GM12873 (cell line): Measurements from ENCODE around the gene HAGHL.

Experiments
- CTCF ChIP-seq: IDR thresholded peaks from 2 replicates; pipeline ENCODE4 v1.5.1; 2012; ENCODE audit warnings: low read depth, mild to moderate bottlenecking, moderate library complexity, low read length, control low read depth; ENCODE audit not compliant: insufficient read depth; ENCODE audit errors: missing control alignments

HAGHL gene

DNA sequence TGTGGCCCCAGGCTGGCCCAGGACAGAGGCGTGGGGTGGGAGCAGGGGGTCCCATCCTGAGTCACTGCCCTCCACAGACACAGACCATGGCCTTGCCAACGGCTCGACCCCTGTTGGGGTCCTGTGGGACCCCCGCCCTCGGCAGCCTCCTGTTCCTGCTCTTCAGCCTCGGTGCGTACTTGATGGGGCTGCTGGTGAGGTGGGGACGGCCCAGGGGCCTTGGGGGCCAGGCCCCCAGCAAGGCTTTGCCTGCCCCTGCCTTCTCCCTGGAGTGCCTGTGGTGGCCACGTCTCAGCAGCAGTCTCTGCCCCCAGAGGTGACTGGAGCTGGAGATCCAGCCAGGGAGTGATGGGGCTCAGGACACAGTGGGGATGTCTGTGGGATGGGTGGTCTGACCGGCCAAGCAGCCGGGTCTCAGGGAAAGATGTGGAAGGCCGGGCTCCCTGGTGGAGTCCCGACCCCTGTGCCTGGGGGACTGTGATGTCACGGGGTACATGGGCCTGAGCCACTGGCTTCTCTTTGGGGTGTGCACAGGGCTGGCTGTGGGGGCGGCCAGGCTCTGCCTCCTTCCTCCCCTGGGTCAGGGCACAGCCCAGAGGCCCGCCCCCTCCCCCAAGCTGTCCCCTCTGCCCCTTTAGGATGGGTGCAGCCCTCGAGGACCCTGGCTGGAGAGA lies 35.8 kb downstream of the HAGHL start:
- no peak for TF ChIP-seq CTCF

GRCh38 chr16:763369-764183 lies 36.7 kb downstream of the HAGHL start:
- TF ChIP-seq CTCF: no peak

DNA sequence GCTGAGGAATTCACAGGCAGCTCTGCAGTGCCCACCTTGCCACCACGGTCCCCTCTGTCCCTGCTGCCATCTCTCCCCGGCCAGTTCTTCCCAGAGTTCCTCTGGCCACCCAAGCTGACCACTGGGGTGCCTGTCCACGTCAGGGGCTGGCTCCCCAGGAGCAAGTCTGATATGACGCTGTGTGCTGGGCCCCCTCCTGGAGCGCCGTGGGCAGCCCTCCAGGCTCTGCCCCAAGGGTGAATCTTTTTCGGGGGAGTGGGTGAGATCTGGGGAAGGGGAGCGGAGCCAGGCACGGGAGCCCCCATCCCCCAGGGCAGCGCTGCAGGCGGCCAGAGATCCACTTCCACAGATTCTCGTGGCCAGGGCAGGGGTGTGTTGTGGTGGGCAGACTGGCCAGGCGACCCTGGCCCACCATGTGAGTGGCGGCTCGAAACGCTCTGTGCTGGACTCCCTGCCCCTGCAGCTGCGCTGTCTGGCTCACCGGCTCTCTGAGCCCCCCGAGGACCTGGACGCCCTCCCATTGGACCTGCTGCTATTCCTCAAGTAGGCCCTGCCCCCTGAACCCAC lies 37.4 kb downstream of the HAGHL start:
- no peak for TF ChIP-seq CTCF

DNA sequence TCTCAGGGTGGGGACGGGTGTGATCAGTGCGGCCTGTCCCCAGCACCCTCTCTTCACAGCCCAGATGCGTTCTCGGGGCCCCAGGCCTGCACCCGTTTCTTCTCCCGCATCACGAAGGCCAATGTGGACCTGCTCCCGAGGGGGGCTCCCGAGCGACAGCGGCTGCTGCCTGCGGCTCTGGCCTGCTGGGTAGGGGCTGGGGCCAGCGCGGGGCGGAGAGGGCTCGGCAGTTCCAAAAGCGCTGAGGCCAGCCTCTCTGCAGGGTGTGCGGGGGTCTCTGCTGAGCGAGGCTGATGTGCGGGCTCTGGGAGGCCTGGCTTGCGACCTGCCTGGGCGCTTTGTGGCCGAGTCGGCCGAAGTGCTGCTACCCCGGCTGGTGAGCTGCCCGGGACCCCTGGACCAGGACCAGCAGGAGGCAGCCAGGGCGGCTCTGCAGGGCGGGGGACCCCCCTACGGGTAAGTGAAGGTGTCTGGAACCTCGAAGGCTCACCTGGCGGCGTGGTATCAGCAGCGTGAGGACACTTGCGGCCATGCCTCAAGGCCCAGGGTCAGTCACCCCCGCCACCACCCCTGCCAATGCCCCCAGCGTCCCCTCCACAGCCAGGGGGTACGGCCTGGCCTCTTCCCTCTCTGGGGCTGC lies 38.1 kb downstream of the HAGHL start:
- TF ChIP-seq CTCF: no peak

GRCh38 chr16:765488-765865 lies 38.6 kb downstream of the HAGHL start:
- TF ChIP-seq CTCF: no peak

DNA sequence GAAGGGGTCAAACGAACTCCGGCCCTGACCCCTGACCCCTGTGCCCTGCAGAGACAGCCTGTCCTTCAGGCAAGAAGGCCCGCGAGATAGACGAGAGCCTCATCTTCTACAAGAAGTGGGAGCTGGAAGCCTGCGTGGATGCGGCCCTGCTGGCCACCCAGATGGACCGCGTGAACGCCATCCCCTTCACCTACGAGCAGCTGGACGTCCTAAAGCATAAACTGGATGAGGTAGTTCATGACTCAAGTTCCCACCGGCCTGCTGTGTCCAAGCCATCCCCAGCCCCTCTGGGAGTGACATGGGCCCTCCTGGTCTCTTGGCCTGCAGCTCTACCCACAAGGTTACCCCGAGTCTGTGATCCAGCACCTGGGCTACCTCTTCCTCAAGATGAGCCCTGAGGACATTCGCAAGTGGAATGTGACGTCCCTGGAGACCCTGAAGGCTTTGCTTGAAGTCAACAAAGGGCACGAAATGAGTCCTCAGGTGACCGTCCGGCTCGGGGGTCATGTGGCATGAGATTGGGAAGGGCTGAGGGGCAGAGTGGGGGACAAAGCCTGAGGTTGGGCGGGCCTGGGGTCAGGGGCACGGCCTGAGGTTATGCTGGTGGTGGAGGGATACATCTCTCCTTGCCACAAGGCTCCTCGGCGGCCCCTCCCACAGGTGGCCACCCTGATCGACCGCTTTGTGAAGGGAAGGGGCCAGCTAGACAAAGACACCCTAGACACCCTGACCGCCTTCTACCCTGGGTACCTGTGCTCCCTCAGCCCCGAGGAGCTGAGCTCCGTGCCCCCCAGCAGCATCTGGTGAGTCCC lies 39.3 kb downstream of the HAGHL start:
- TF ChIP-seq CTCF: no peak
